ENCODE measurements around the gene BOC. TPM values are rescaled to one million over a fixed set of nuclear protein-coding genes. Genes with fewer than 3 reads are reported as not detected.

Gene BOC
- total and polyA plus RNA-seq, 2 of the 13 experiments (the other 11 are each of a cell fraction or from before 2014, with no cell fraction given), result 0.04 TPM; not detected in 1

GRCh38 chr3:113273011-113273410 lies 61.7 kb downstream of the BOC start:
- POLR2A ChIA-PET, result no interaction called here
- Histone ChIP-seq H3K4me1 (ENCODE audit: insufficient read depth, low read length) (peaks cover 25% of the 10 kb centered on the region), H4K20me1 (ENCODE audit: insufficient read depth, low read length) (no peaks in the 10 kb centered on the region), H3K4me3 (replicated peaks in 1 of 3; ENCODE audit: insufficient read depth in 1 of 3, low read depth in 2 of 3, low read length in 3 of 3) (no peak overlapping the region), H3K4me2 (ENCODE audit: low read depth, low read length) (no peak overlapping the region), H3K9me3 (ENCODE audit: low read length) (no peaks in the 10 kb centered on the region), H3K79me2 (ENCODE audit: insufficient read depth, low read length) (no peaks in the 10 kb centered on the region), H3K27me3 (ENCODE audit: control insufficient read depth in 1 of 2, insufficient read depth in 2 of 2, low read length in 2 of 2) (peaks cover 8 to 44% of the 10 kb centered on the region in 2 experiments; a peak in 4 of 5 replicates), H2AFZ (ENCODE audit: low read length) (no peak overlapping the region), H3K9ac (ENCODE audit: insufficient read depth, low read depth, low read length) (no peak overlapping the region), H3K27ac (ENCODE audit: extremely low read length, insufficient read depth, low read length) (no peak overlapping the region), H3K36me3 (replicated peaks in 1 of 2; ENCODE audit: control insufficient read depth in 1 of 2, insufficient read depth in 2 of 2, low read length in 2 of 2) (no peaks in the 10 kb centered on the region)
- CTCF ChIA-PET (ENCODE audit: low intra/inter-chr PET ratio, low total read pairs), result no interaction called here
- WGBS (ENCODE audit: low lambda C conversion rate), result 78% methylated on average over 10 of the region's 15 CpGs
- BruUV-seq (replicated peaks), result no TSS peak
- ATAC-seq (no peak), FAIRE-seq (no peak), DNase-seq (ENCODE audit: low spot score) (no peak)
- TF ChIP-seq IRF1 (CRISPR knock-in tag; IDR thresholded peaks at IDR 0.05; ENCODE audit: low read depth), result no peak
- no peak for TF ChIP-seq HIVEP1 (CRISPR knock-in tag; IDR thresholded peaks at IDR 0.05)
- no peak for TF ChIP-seq GLMP (CRISPR knock-in tag; IDR thresholded peaks at IDR 0.05; ENCODE audit: borderline replicate concordance)
- no peak for TF ChIP-seq PHF8 (CRISPR knock-in tag; IDR thresholded peaks at IDR 0.05)
- no peak for TF ChIP-seq ZBTB39 (CRISPR knock-in tag; IDR thresholded peaks at IDR 0.05)
- no peak for TF ChIP-seq RCOR2 (CRISPR knock-in tag; IDR thresholded peaks at IDR 0.05)
- no peak for TF ChIP-seq ZNF557 (CRISPR knock-in tag; IDR thresholded peaks at IDR 0.05)
- intact Hi-C loops (cut with micrococcal nuclease; ENCODE audit: unreplicated experiment) (no loop called here), in situ Hi-C loops (cut with HindIII; ENCODE audit: extremely low pct_ligation_motif_present, low pct_unique_long_range_greater_than_20kb) (no loop called here)

All from HepG2 (cell line).